ENCODE measurements around the gene ANKS1B.

DNA sequence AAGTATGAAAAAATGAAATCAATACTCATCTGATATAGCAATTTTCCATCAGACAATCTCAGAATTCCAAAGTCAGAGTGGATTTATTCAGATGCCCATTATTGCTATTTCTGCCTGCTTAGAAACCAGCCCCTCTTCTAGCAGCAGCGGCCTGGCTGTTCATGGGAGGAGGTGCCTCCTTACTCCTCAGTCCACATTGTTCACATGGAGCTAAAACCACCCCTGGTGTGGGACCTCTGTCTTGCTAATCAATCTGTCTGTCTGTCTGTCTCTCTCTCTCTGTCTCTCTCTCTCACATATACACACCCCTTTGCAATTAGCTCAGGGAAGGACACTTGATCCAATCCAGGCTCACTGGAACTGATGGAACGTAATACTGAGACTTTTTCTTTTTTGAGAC, 1163.5 kb downstream of the ANKS1B start:
- TF ChIP-seq, protein P1, sequence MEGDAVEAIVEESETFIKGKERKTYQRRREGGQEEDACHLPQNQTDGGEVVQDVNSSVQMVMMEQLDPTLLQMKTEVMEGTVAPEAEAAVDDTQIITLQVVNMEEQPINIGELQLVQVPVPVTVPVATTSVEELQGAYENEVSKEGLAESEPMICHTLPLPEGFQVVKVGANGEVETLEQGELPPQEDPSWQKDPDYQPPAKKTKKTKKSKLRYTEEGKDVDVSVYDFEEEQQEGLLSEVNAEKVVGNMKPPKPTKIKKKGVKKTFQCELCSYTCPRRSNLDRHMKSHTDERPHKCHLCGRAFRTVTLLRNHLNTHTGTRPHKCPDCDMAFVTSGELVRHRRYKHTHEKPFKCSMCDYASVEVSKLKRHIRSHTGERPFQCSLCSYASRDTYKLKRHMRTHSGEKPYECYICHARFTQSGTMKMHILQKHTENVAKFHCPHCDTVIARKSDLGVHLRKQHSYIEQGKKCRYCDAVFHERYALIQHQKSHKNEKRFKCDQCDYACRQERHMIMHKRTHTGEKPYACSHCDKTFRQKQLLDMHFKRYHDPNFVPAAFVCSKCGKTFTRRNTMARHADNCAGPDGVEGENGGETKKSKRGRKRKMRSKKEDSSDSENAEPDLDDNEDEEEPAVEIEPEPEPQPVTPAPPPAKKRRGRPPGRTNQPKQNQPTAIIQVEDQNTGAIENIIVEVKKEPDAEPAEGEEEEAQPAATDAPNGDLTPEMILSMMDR (IDR thresholded peaks at IDR 0.05) = no peak
- TF ChIP-seq EP300 (IDR thresholded peaks at IDR 0.05) = no peak
